H1 (cell line): ENCODE measurements around the gene PANX2. TPM values are rescaled to one million over a fixed set of nuclear protein-coding genes. Genes with fewer than 3 reads are reported as not detected.

Experiments used
- CBX5 ChIP-seq: fragments of 300-800, 300-1000 bp; sonication (generic); IDR thresholded peaks from 2 replicates; pipeline ENCODE4 v1.7.1; 2016; ENCODE audit warnings: antibody characterized with exemption, low read length, low read depth
- CHD2 ChIP-seq: IDR thresholded peaks from 2 replicates; pipeline ENCODE4 v1.6.1; 2012; ENCODE audit warnings: low read length, improper control_type of control experiment
- CREB1 ChIP-seq: IDR thresholded peaks from 2 replicates; pipeline ENCODE4 v1.6.1; 2012; ENCODE audit warnings: inconsistent platforms
- E2F6 ChIP-seq: IDR thresholded peaks from 2 replicates; pipeline ENCODE4 v1.6.1; 2012; ENCODE audit warnings: inconsistent platforms
- KDM4A ChIP-seq: IDR thresholded peaks from one replicate; pipeline ENCODE4 v1.7.1; 2012; ENCODE audit warnings: low read depth, mild to moderate bottlenecking, moderate library complexity, low read length, inconsistent platforms; ENCODE audit not compliant: severe bottlenecking
- POLR2A ChIP-seq, 2 experiments: IDR thresholded peaks; 1 replicate in 1 of 2; 2 replicates in 1 of 2; pipeline ENCODE4 v1.6.1; 2011; ENCODE audit warnings: low read depth in 2 of 2, low read length in 2 of 2, mild to moderate bottlenecking in 2 of 2; ENCODE audit errors: control extremely low read depth in 1 of 2
- POLR2AphosphoS5 ChIP-seq: IDR thresholded peaks from 2 replicates; pipeline ENCODE4 v1.6.1; 2011; ENCODE audit warnings: low read depth, low read length
- SAP30 ChIP-seq: fragments of 300-600 bp; sonication (generic); IDR thresholded peaks from 2 replicates; pipeline ENCODE4 v1.7.1; 2012; ENCODE audit warnings: low read length, moderate library complexity, mild to moderate bottlenecking, inconsistent platforms; ENCODE audit not compliant: insufficient read depth, insufficient replicate concordance
- TBP ChIP-seq: IDR thresholded peaks from 2 replicates; pipeline ENCODE4 v1.6.1; 2011; ENCODE audit warnings: low read depth, low read length, improper control_type of control experiment
- ZNF274 ChIP-seq: IDR thresholded peaks from 2 replicates; pipeline ENCODE4 v1.7.0; 2012; ENCODE audit warnings: low read length, borderline replicate concordance; ENCODE audit errors: extremely low read depth
- polyA plus RNA-seq, 7 experiments: library from polyadenylated mRNA; depleted of rRNA in 3 of 7; stranded (reverse) in 5 of 7; unstranded in 2 of 7; fragments of >200 nt in 5 of 7; fragments of 200-250 nt in 2 of 7; gene quantifications; 1 replicate in 5 of 7; 2 replicates in 1 of 7; 4 replicates in 1 of 7; pipeline versions ENCODE4 v1.2.1 to v1.2.3, GENCODE V29; 2011 to 2013; ENCODE audit warnings: missing spikeins in 2 of 7, mixed read lengths in 2 of 7
- total RNA-seq: library from RNA; stranded (reverse); fragmentation: NEBNext Ultra II Directional; extraction: Animal tissue kit (Norgen Biotek cat#: 25700); gene quantifications from 2 replicates; pipeline ENCODE4 v1.2.1, GENCODE V29; 2021
- TF ChIP-seq, protein P1 (sequence below): fragments of 300-600 bp; sonication (generic); IDR thresholded peaks from 2 replicates; pipeline ENCODE4 v1.7.1; 2012; ENCODE audit warnings: low read length, moderate library complexity, mild to moderate bottlenecking, inconsistent platforms; ENCODE audit not compliant: insufficient replicate concordance

Gene PANX2
- total and polyA plus RNA-seq, 2 of the 8 experiments (the other 6 are each of a cell fraction or from before 2014, with no cell fraction given): 3.5 to 5.0 TPM

DNA sequence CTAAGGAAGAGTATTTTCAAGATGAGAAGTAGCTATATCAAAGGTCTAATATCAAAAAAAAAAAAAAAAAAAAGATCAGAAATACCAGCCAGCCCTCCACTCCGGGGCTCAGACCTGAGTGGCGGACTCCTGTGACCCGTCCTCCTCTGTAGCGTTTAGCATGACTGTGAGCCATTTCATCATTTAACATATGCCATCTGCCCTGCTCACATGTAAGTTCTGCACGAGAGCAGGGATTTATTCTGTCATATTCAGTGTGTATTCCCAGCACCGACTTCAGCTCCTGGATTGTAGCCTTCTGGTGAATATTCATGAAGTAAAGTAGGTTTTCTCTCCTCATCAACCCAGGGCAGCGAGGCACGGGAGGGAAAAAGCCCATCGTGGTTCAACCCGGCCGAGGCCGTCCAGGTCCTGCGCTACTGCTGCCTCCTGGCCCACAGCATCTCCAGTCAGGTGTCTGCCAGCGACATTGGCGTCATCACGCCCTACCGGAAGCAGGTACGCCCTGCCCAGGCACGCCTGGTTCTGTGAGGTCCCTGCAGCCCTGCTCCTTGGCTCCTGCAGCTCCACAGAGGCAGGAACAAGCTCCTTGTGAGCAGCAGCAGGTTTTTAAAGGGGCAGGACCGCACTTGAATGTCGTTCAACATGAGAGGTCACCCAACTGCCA lies 12.7 kb upstream of the PANX2 start (continued):
- TF ChIP-seq, protein P1, sequence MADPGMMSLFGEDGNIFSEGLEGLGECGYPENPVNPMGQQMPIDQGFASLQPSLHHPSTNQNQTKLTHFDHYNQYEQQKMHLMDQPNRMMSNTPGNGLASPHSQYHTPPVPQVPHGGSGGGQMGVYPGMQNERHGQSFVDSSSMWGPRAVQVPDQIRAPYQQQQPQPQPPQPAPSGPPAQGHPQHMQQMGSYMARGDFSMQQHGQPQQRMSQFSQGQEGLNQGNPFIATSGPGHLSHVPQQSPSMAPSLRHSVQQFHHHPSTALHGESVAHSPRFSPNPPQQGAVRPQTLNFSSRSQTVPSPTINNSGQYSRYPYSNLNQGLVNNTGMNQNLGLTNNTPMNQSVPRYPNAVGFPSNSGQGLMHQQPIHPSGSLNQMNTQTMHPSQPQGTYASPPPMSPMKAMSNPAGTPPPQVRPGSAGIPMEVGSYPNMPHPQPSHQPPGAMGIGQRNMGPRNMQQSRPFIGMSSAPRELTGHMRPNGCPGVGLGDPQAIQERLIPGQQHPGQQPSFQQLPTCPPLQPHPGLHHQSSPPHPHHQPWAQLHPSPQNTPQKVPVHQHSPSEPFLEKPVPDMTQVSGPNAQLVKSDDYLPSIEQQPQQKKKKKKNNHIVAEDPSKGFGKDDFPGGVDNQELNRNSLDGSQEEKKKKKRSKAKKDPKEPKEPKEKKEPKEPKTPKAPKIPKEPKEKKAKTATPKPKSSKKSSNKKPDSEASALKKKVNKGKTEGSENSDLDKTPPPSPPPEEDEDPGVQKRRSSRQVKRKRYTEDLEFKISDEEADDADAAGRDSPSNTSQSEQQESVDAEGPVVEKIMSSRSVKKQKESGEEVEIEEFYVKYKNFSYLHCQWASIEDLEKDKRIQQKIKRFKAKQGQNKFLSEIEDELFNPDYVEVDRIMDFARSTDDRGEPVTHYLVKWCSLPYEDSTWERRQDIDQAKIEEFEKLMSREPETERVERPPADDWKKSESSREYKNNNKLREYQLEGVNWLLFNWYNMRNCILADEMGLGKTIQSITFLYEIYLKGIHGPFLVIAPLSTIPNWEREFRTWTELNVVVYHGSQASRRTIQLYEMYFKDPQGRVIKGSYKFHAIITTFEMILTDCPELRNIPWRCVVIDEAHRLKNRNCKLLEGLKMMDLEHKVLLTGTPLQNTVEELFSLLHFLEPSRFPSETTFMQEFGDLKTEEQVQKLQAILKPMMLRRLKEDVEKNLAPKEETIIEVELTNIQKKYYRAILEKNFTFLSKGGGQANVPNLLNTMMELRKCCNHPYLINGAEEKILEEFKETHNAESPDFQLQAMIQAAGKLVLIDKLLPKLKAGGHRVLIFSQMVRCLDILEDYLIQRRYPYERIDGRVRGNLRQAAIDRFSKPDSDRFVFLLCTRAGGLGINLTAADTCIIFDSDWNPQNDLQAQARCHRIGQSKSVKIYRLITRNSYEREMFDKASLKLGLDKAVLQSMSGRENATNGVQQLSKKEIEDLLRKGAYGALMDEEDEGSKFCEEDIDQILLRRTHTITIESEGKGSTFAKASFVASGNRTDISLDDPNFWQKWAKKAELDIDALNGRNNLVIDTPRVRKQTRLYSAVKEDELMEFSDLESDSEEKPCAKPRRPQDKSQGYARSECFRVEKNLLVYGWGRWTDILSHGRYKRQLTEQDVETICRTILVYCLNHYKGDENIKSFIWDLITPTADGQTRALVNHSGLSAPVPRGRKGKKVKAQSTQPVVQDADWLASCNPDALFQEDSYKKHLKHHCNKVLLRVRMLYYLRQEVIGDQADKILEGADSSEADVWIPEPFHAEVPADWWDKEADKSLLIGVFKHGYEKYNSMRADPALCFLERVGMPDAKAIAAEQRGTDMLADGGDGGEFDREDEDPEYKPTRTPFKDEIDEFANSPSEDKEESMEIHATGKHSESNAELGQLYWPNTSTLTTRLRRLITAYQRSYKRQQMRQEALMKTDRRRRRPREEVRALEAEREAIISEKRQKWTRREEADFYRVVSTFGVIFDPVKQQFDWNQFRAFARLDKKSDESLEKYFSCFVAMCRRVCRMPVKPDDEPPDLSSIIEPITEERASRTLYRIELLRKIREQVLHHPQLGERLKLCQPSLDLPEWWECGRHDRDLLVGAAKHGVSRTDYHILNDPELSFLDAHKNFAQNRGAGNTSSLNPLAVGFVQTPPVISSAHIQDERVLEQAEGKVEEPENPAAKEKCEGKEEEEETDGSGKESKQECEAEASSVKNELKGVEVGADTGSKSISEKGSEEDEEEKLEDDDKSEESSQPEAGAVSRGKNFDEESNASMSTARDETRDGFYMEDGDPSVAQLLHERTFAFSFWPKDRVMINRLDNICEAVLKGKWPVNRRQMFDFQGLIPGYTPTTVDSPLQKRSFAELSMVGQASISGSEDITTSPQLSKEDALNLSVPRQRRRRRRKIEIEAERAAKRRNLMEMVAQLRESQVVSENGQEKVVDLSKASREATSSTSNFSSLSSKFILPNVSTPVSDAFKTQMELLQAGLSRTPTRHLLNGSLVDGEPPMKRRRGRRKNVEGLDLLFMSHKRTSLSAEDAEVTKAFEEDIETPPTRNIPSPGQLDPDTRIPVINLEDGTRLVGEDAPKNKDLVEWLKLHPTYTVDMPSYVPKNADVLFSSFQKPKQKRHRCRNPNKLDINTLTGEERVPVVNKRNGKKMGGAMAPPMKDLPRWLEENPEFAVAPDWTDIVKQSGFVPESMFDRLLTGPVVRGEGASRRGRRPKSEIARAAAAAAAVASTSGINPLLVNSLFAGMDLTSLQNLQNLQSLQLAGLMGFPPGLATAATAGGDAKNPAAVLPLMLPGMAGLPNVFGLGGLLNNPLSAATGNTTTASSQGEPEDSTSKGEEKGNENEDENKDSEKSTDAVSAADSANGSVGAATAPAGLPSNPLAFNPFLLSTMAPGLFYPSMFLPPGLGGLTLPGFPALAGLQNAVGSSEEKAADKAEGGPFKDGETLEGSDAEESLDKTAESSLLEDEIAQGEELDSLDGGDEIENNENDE: no peak
- TF ChIP-seq ZNF274: no peak
- no peak for TF ChIP-seq POLR2AphosphoS5
- no peak for TF ChIP-seq TBP
- no peak for TF ChIP-seq E2F6
- no peak for TF ChIP-seq CBX5
- TF ChIP-seq SAP30: no peak
- TF ChIP-seq CHD2: no peak
- TF ChIP-seq POLR2A (IDR thresholded peaks at IDR 0.05; ENCODE audit: control extremely low read depth in 1 of 2, low read depth in 2 of 2, low read length in 2 of 2): no peak
- TF ChIP-seq KDM4A: no peak
- no peak for TF ChIP-seq CREB1
